Liver (tissue), 9 donors: ENCODE results near the gene MGP. TPM values are rescaled to one million over a fixed set of nuclear protein-coding genes. Genes with fewer than 3 reads are reported as not detected.

Experiments
- DNase-seq: peaks from one replicate; pipeline ENCODE4 v3.0.0-alpha.2; 2017; ENCODE audit warnings: low spot score
- H3K27ac ChIP-seq, 2 donors: one replicate each; pipeline ENCODE4 v1.7.0; 2013; ENCODE audit warnings: inconsistent platforms in 2 of 2, low read length in 2 of 2, control low read depth in 1 of 2, low read depth in 1 of 2, mild to moderate bottlenecking in 1 of 2
- H3K27me3 ChIP-seq, 4 donors: one replicate each; pipeline versions ENCODE4 v1.6.1 to v1.7.0; 2013; ENCODE audit warnings: low read length in 3 of 4, inconsistent platforms in 1 of 4, mild to moderate bottlenecking in 1 of 4, moderate library complexity in 1 of 4; ENCODE audit not compliant: control insufficient read depth in 4 of 4, insufficient read depth in 4 of 4
- H3K36me3 ChIP-seq, 4 donors: one replicate each; pipeline versions ENCODE4 v1.6.1 to v1.7.0; 2013; ENCODE audit warnings: low read length in 3 of 4, mild to moderate bottlenecking in 3 of 4, low read depth in 1 of 4, moderate library complexity in 1 of 4; ENCODE audit not compliant: control insufficient read depth in 4 of 4, insufficient read depth in 3 of 4
- H3K4me1 ChIP-seq, 4 donors: one replicate each; pipeline versions ENCODE4 v1.6.1 to v1.7.0; 2013; ENCODE audit warnings: low read length in 3 of 4, mild to moderate bottlenecking in 3 of 4, moderate library complexity in 1 of 4; ENCODE audit not compliant: control insufficient read depth in 4 of 4, insufficient read depth in 4 of 4
- H3K4me3 ChIP-seq, 3 donors: one replicate each; pipeline versions ENCODE4 v1.6.1 to v1.7.0; 2013; ENCODE audit warnings: low read length in 3 of 3, control low read depth in 1 of 3, low read depth in 1 of 3, mild to moderate bottlenecking in 1 of 3
- H3K9ac ChIP-seq, 2 donors: one replicate each; pipeline ENCODE4 v1.7.0; 2013; ENCODE audit warnings: low read length in 2 of 2, mild to moderate bottlenecking in 2 of 2, moderate library complexity in 2 of 2, control low read depth in 1 of 2, low read depth in 1 of 2
- H3K9me3 ChIP-seq, 4 donors: one replicate each; pipeline versions ENCODE4 v1.6.1 to v1.7.0; 2013; ENCODE audit warnings: low read length in 3 of 4; ENCODE audit not compliant: control insufficient read depth in 4 of 4
- EGR1 ChIP-seq, 2 donors: IDR thresholded peaks; 2 replicates each; pipeline ENCODE4 v1.6.1; 2016 to 2018; ENCODE audit warnings: antibody characterized with exemption in 2 of 2, low read depth in 2 of 2
- FOXA1 ChIP-seq: IDR thresholded peaks from 2 replicates; pipeline ENCODE4 v1.6.1; 2016; ENCODE audit warnings: antibody characterized with exemption
- FOXA2 ChIP-seq: IDR thresholded peaks from 2 replicates; pipeline ENCODE4 v1.6.1; 2016; ENCODE audit warnings: antibody characterized with exemption
- GABPA ChIP-seq, 2 donors: IDR thresholded peaks in 1 of 2; conservative IDR thresholded peaks in 1 of 2; 2 replicates each; pipeline ENCODE4 v1.6.1; 2016; ENCODE audit warnings: antibody characterized with exemption in 2 of 2, mild to moderate bottlenecking in 1 of 2, moderate library complexity in 1 of 2
- HNF4A ChIP-seq, 2 donors: conservative IDR thresholded peaks; 2 replicates each; pipeline ENCODE4 v1.6.1; 2016; ENCODE audit warnings: antibody characterized with exemption in 2 of 2, mild to moderate bottlenecking in 2 of 2
- HNF4G ChIP-seq: IDR thresholded peaks from 2 replicates; pipeline ENCODE4 v1.6.1; 2016; ENCODE audit warnings: antibody characterized with exemption
- JUND ChIP-seq, 2 donors: IDR thresholded peaks; 2 replicates each; pipeline ENCODE4 v1.6.1; 2016; ENCODE audit warnings: antibody characterized with exemption in 2 of 2
- NR2F2 ChIP-seq: IDR thresholded peaks from 2 replicates; pipeline ENCODE4 v1.6.1; 2016; ENCODE audit warnings: antibody characterized with exemption
- RAD21 ChIP-seq, 2 donors: IDR thresholded peaks; 2 replicates each; pipeline ENCODE4 v1.6.1; 2016; ENCODE audit warnings: antibody characterized with exemption in 2 of 2, mild to moderate bottlenecking in 2 of 2
- RXRA ChIP-seq, 2 donors: IDR thresholded peaks; 2 replicates each; pipeline ENCODE4 v1.6.1; 2017 to 2018; ENCODE audit warnings: antibody characterized with exemption in 2 of 2, mild to moderate bottlenecking in 1 of 2
- SP1 ChIP-seq: IDR thresholded peaks from 2 replicates; pipeline ENCODE4 v1.6.1; 2018; ENCODE audit warnings: antibody characterized with exemption, mild to moderate bottlenecking
- TAF1 ChIP-seq: conservative IDR thresholded peaks from 2 replicates; pipeline ENCODE4 v1.6.1; 2016; ENCODE audit warnings: antibody characterized with exemption, mild to moderate bottlenecking
- YY1 ChIP-seq: IDR thresholded peaks from 2 replicates; pipeline ENCODE4 v1.6.1; 2016; ENCODE audit warnings: antibody characterized with exemption, mild to moderate bottlenecking
- WGBS: extraction: QIAGEN DNeasy Blood & Tissue Kit; methylation state at CpG from one replicate; pipeline ENCODE4 v1.1.7; 2013; 5-methylcytosine and 5-hydroxymethylcytosine counted together
- polyA plus RNA-seq, 2 donors: library from polyadenylated mRNA; stranded (reverse) in 1 of 2; unstranded in 1 of 2; fragments of 200-250 nt in 1 of 2; fragments of >200 nt in 1 of 2; fragmentation: Nextera tagmentation in 1 of 2; extraction: Ambion mirVana in 1 of 2; gene quantifications; one replicate each; pipeline versions ENCODE4 v1.2.1 to v1.2.3, GENCODE V29; 2013 to 2015
- total RNA-seq, 2 donors: library from RNA; depleted of rRNA; stranded (reverse); fragments of >200 nt; gene quantifications; one replicate each; pipeline ENCODE4 v1.2.3, GENCODE V29; 2014
- TF ChIP-seq, protein P1 (sequence below): IDR thresholded peaks from 2 replicates; pipeline ENCODE4 v1.6.1; 2016; ENCODE audit warnings: antibody characterized with exemption
- TF ChIP-seq, protein P2 (sequence below): fragments of 150-350 bp; IDR thresholded peaks from 2 replicates; pipeline ENCODE4 v1.5.1; 2017; ENCODE audit warnings: improper control_type of control experiment, low read depth, low read length; ENCODE audit not compliant: missing input control
- TF ChIP-seq, protein P3 (sequence below): IDR thresholded peaks from 2 replicates; pipeline ENCODE4 v1.6.1; 2016; ENCODE audit warnings: antibody characterized with exemption, mild to moderate bottlenecking
- TF ChIP-seq, protein P4 (sequence below): IDR thresholded peaks from 2 replicates; pipeline ENCODE4 v1.6.1; 2016; ENCODE audit warnings: antibody characterized with exemption
- TF ChIP-seq, protein P5 (sequence below): IDR thresholded peaks from 2 replicates; pipeline ENCODE4 v1.6.1; 2016; ENCODE audit warnings: antibody characterized with exemption
- donor health status: healthy.
- donor health status: healthy.
- donor health status: healthy.
- donor health status: healthy.
- donor health status: healthy.

Gene MGP
- total and polyA plus RNA-seq, 4 donors = 0.98 to 20.7 (median 11.0) TPM

DNA sequence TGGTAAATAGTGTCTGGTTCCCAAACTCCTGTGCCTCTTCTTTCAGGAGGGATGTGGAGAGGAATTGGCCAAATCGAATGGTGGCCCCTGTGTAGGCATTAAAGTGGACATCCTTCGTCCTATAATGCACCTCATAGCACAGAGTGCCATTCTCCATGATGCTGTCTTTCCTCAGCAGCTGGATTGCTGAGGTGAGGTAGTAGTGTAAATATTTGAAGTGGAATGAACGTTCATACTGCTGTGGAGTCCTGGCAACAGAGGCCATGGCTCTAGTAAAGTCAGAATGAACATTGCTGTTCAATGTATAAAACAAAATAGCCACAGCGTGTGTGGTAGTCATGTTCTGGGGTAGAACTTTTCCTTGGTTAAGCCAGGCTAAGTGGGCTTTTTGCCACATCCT lies 45.0 kb downstream of the MGP start:
- Histone ChIP-seq H3K4me3 (peak overlapping the region in 2 of 3 donors; percentile 0 to 62), H3K4me1 (peaks cover 6 to 50% (median 25%) of the 10 kb centered on the region in 4 donors), H3K9ac (no peak overlapping the region), H3K36me3 (peaks cover 0 to 12% (median 1%) of the 10 kb centered on the region in 4 donors), H3K27me3 (no peaks in the 10 kb centered on the region), H3K27ac (peak overlapping the region; percentile 82 to 87), H3K9me3 (no peaks in the 10 kb centered on the region)
- DNase-seq = no peak
- 55% methylated on average over 4 of the region's 4 CpGs for WGBS
- TF ChIP-seq, protein P1, sequence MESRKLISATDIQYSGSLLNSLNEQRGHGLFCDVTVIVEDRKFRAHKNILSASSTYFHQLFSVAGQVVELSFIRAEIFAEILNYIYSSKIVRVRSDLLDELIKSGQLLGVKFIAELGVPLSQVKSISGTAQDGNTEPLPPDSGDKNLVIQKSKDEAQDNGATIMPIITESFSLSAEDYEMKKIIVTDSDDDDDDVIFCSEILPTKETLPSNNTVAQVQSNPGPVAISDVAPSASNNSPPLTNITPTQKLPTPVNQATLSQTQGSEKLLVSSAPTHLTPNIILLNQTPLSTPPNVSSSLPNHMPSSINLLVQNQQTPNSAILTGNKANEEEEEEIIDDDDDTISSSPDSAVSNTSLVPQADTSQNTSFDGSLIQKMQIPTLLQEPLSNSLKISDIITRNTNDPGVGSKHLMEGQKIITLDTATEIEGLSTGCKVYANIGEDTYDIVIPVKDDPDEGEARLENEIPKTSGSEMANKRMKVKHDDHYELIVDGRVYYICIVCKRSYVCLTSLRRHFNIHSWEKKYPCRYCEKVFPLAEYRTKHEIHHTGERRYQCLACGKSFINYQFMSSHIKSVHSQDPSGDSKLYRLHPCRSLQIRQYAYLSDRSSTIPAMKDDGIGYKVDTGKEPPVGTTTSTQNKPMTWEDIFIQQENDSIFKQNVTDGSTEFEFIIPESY = no peak
- TF ChIP-seq YY1 (peak; percentile 69), RAD21 (IDR thresholded peaks at IDR 0.05) (no peak), RXRA (IDR thresholded peaks at IDR 0.05) (peak in 1 of 2 donors; percentile 5), NR2F2 (no peak), FOXA1 (no peak), FOXA2 (peak; percentile 18), EGR1 (IDR thresholded peaks at IDR 0.05; ENCODE audit: low read depth in 2 of 2) (no peak), HNF4G (no peak)

DNA sequence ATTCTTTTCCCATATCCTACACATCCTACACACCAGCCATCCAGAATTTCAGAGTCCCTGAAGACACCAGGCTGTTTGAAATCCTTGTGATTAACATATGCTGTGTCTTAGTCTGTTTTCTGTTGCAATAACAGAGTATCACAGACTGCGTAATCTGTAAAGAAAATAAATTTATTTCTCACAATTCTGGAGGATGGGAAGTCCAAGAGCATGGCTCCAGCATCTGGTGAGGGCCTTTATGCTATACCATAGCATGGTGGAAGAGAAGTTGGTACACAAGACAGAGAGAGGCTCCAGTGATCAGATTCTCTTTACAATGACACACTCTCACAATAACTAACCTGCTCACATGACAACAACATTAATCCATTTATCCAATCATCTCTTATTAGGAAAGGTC lies 46.4 kb downstream of the MGP start:
- WGBS = 99% methylated on average over 1 of the region's 1 CpG

More for the DNA sequence above, 46.4 kb downstream of the MGP start:
- peaks cover 6 to 56% (median 29%) of the 10 kb centered on the region in 4 donors for H3K4me1 ChIP-seq
- H3K4me3 ChIP-seq = no peak overlapping the region
- no peaks in the 10 kb centered on the region for H3K9me3 ChIP-seq
- H3K27ac ChIP-seq = no peak overlapping the region
- H3K36me3 ChIP-seq = peaks cover 0 to 12% (median 1%) of the 10 kb centered on the region in 4 donors
- no peak overlapping the region for H3K9ac ChIP-seq
- TF ChIP-seq, protein P2, sequence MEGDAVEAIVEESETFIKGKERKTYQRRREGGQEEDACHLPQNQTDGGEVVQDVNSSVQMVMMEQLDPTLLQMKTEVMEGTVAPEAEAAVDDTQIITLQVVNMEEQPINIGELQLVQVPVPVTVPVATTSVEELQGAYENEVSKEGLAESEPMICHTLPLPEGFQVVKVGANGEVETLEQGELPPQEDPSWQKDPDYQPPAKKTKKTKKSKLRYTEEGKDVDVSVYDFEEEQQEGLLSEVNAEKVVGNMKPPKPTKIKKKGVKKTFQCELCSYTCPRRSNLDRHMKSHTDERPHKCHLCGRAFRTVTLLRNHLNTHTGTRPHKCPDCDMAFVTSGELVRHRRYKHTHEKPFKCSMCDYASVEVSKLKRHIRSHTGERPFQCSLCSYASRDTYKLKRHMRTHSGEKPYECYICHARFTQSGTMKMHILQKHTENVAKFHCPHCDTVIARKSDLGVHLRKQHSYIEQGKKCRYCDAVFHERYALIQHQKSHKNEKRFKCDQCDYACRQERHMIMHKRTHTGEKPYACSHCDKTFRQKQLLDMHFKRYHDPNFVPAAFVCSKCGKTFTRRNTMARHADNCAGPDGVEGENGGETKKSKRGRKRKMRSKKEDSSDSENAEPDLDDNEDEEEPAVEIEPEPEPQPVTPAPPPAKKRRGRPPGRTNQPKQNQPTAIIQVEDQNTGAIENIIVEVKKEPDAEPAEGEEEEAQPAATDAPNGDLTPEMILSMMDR = no peak
- no peak for TF ChIP-seq FOXA2
- TF ChIP-seq, protein P3, sequence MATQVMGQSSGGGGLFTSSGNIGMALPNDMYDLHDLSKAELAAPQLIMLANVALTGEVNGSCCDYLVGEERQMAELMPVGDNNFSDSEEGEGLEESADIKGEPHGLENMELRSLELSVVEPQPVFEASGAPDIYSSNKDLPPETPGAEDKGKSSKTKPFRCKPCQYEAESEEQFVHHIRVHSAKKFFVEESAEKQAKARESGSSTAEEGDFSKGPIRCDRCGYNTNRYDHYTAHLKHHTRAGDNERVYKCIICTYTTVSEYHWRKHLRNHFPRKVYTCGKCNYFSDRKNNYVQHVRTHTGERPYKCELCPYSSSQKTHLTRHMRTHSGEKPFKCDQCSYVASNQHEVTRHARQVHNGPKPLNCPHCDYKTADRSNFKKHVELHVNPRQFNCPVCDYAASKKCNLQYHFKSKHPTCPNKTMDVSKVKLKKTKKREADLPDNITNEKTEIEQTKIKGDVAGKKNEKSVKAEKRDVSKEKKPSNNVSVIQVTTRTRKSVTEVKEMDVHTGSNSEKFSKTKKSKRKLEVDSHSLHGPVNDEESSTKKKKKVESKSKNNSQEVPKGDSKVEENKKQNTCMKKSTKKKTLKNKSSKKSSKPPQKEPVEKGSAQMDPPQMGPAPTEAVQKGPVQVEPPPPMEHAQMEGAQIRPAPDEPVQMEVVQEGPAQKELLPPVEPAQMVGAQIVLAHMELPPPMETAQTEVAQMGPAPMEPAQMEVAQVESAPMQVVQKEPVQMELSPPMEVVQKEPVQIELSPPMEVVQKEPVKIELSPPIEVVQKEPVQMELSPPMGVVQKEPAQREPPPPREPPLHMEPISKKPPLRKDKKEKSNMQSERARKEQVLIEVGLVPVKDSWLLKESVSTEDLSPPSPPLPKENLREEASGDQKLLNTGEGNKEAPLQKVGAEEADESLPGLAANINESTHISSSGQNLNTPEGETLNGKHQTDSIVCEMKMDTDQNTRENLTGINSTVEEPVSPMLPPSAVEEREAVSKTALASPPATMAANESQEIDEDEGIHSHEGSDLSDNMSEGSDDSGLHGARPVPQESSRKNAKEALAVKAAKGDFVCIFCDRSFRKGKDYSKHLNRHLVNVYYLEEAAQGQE = no peak
- TF ChIP-seq SP1 = no peak
- no peak for TF ChIP-seq HNF4A (conservative IDR thresholded peaks at IDR 0.05)
- TF ChIP-seq HNF4G = no peak
- no peak for TF ChIP-seq FOXA1
- no peak for TF ChIP-seq YY1
- TF ChIP-seq, protein P4, sequence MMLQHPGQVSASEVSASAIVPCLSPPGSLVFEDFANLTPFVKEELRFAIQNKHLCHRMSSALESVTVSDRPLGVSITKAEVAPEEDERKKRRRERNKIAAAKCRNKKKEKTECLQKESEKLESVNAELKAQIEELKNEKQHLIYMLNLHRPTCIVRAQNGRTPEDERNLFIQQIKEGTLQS = no peak
- no peak for TF ChIP-seq TAF1
- no peak for TF ChIP-seq JUND (IDR thresholded peaks at IDR 0.05)
- TF ChIP-seq GABPA (IDR thresholded peaks at IDR 0.05 in 1 of 2, conservative IDR thresholded peaks at IDR 0.05 in 1 of 2) = no peak
- TF ChIP-seq EGR1 (IDR thresholded peaks at IDR 0.05; ENCODE audit: low read depth in 2 of 2) = no peak
- TF ChIP-seq NR2F2 = no peak
- TF ChIP-seq RAD21 (IDR thresholded peaks at IDR 0.05) = no peak
- TF ChIP-seq, protein P1 = no peak
- no peak for TF ChIP-seq RXRA (IDR thresholded peaks at IDR 0.05)
- TF ChIP-seq, protein P5, sequence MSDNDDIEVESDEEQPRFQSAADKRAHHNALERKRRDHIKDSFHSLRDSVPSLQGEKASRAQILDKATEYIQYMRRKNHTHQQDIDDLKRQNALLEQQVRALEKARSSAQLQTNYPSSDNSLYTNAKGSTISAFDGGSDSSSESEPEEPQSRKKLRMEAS = no peak
- H3K27me3 ChIP-seq = no peaks in the 10 kb centered on the region
- no peak for DNase-seq
